Smooth muscle cell (in vitro differentiated cells): ENCODE data around the gene PRKG1. TPM values are rescaled to one million over a fixed set of nuclear protein-coding genes. Genes with fewer than 3 reads are reported as not detected.

Source experiments
- DNase-seq: peaks from one replicate; lab custom pipeline; 2025; ENCODE audit not compliant: unreplicated experiment; lab: John Stamatoyannopoulos, UW
- H2AFZ ChIP-seq: fragments of 200-600 bp; sonication (generic); 2 replicates; pipeline ENCODE4 v1.6.0; 2016; ENCODE audit warnings: antibody characterized with exemption, low read depth, mild to moderate bottlenecking
- H3F3A ChIP-seq: fragments of 200-600 bp; sonication (generic); 2 replicates; pipeline ENCODE4 v1.6.0; 2017; ENCODE audit warnings: antibody characterized with exemption, low read depth
- H3K27ac ChIP-seq: fragments of 200-600 bp; sonication (generic); 2 replicates; pipeline ENCODE4 v1.5.1; 2016; ENCODE audit warnings: low read depth, mild to moderate bottlenecking
- H3K27me3 ChIP-seq: fragments of 200-600 bp; sonication (generic); 2 replicates; pipeline ENCODE4 v1.6.1; 2016; ENCODE audit warnings: low read depth, mild to moderate bottlenecking
- H3K36me3 ChIP-seq: fragments of 200-600 bp; sonication (generic); 2 replicates; pipeline ENCODE4 v1.5.1; 2016; ENCODE audit warnings: low read depth
- H3K4me1 ChIP-seq: fragments of 200-600 bp; sonication (generic); 2 replicates; pipeline ENCODE4 v1.5.1; 2016; ENCODE audit warnings: low read depth
- H3K4me2 ChIP-seq: fragments of 200-600 bp; sonication (generic); 2 replicates; pipeline ENCODE4 v1.6.0; 2016; ENCODE audit warnings: mild to moderate bottlenecking
- H3K4me3 ChIP-seq: fragments of 200-600 bp; sonication (generic); 2 replicates; pipeline ENCODE4 v1.5.1; 2016; ENCODE audit warnings: mild to moderate bottlenecking
- H3K79me2 ChIP-seq: fragments of 200-600 bp; sonication (generic); 2 replicates; pipeline ENCODE4 v1.6.0; 2016; ENCODE audit warnings: low read depth, mild to moderate bottlenecking
- H3K9ac ChIP-seq: fragments of 200-600 bp; sonication (generic); 2 replicates; pipeline ENCODE4 v1.6.0; 2016; ENCODE audit warnings: low read depth
- H3K9me3 ChIP-seq: fragments of 200-600 bp; sonication (generic); replicated peaks from 2 replicates; pipeline ENCODE4 v1.5.1; 2016; ENCODE audit warnings: low read depth
- H4K20me1 ChIP-seq: fragments of 200-600 bp; sonication (generic); 2 replicates; pipeline ENCODE4 v1.6.0; 2016; ENCODE audit warnings: low read depth
- WGBS: methylation state at CpG from one replicate; pipeline ENCODE4 v1.1.7; 2016; ENCODE audit warnings: low lambda C conversion rate; 5-methylcytosine and 5-hydroxymethylcytosine counted together
- polyA plus RNA-seq: library from polyadenylated mRNA; unstranded; fragments of >200 nt; fragmentation: Nextera tagmentation; extraction: Ambion mirVana; gene quantifications from 2 replicates; pipeline ENCODE4 v1.2.1, GENCODE V29; 2016
- total RNA-seq: library from RNA; depleted of rRNA; stranded (reverse); fragments of >200 nt; gene quantifications from 2 replicates; pipeline ENCODE4 v1.2.3, GENCODE V29; 2014
- TF ChIP-seq, protein P1 (sequence below): fragments of 200-600 bp; sonication (generic); IDR thresholded peaks from 2 replicates; pipeline ENCODE4 v1.5.1; 2017; ENCODE audit warnings: borderline replicate concordance, mild to moderate bottlenecking, antibody characterized with exemption; ENCODE audit not compliant: insufficient read depth, poor library complexity, severe bottlenecking

The PRKG1 gene
- total and polyA plus RNA-seq, 2 experiments from 2014 or later, result 7.2 to 13.4 TPM

DNA sequence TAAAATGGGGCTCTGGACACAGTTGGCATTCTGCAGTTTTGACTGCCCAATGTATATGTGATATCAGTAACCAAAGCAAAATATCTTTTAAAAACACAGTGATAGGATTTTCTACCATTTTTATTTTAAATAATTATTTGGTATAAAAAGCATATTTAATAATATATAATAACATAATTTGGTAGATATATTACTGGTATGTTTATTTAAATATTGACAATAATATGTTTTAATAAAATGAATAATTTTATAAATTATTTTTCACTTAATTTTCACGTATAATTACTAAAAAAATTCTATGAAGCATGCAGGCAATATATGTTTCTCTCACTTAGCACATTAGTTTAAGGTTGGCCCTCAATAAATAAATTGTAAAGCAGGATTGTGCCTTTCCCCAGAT is 269.1 kb downstream of the PRKG1 start:
- no peak overlapping the region for H3K27ac ChIP-seq
- no peak overlapping the region for H3K4me2 ChIP-seq
- no peaks in the 10 kb centered on the region for H3K9me3 ChIP-seq
- no peak overlapping the region for H3K9ac ChIP-seq
- H3K36me3 ChIP-seq, result no peaks in the 10 kb centered on the region
- WGBS, result 91% methylated on average over 1 of the region's 1 CpG
- no peaks in the 10 kb centered on the region for H3F3A ChIP-seq
- TF ChIP-seq, protein P1, sequence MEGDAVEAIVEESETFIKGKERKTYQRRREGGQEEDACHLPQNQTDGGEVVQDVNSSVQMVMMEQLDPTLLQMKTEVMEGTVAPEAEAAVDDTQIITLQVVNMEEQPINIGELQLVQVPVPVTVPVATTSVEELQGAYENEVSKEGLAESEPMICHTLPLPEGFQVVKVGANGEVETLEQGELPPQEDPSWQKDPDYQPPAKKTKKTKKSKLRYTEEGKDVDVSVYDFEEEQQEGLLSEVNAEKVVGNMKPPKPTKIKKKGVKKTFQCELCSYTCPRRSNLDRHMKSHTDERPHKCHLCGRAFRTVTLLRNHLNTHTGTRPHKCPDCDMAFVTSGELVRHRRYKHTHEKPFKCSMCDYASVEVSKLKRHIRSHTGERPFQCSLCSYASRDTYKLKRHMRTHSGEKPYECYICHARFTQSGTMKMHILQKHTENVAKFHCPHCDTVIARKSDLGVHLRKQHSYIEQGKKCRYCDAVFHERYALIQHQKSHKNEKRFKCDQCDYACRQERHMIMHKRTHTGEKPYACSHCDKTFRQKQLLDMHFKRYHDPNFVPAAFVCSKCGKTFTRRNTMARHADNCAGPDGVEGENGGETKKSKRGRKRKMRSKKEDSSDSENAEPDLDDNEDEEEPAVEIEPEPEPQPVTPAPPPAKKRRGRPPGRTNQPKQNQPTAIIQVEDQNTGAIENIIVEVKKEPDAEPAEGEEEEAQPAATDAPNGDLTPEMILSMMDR, result no peak
- peaks cover 5% of the 10 kb centered on the region for H4K20me1 ChIP-seq
- H3K4me3 ChIP-seq, result no peak overlapping the region
- no peaks in the 10 kb centered on the region for H3K4me1 ChIP-seq
- H2AFZ ChIP-seq, result no peak overlapping the region
- no peak for DNase-seq
- H3K27me3 ChIP-seq, result no peaks in the 10 kb centered on the region
- no peaks in the 10 kb centered on the region for H3K79me2 ChIP-seq

DNA sequence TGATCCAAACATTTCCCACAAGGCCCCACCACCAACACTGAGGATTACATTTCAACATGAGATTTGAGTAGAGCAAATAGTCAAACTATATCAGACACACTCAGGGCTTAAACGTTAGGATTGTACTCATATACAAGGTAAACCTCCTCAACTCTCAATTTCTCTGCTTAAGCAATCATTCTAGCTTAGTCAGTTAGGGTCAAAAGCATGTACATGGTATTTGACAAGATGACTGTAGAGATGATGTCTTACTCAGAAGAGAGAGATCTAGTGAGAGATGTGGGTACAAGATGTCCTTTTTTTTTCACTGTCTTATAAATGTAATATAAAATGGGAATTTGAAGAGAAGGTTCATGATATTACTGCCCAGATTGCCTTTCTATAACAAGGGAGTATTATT is 270.1 kb downstream of the PRKG1 start:
- Histone ChIP-seq H3K36me3 (no peaks in the 10 kb centered on the region), H3K4me2 (no peak overlapping the region), H3F3A (no peaks in the 10 kb centered on the region), H3K27ac (no peak overlapping the region), H3K9ac (no peak overlapping the region), H2AFZ (no peak overlapping the region), H4K20me1 (peaks cover 5% of the 10 kb centered on the region), H3K9me3 (no peaks in the 10 kb centered on the region), H3K4me1 (no peaks in the 10 kb centered on the region), H3K27me3 (no peaks in the 10 kb centered on the region), H3K4me3 (no peak overlapping the region), H3K79me2 (no peaks in the 10 kb centered on the region)
- TF ChIP-seq, protein P1, result no peak
- 79% methylated on average over 1 of the region's 1 CpG for WGBS
- no peak for DNase-seq

DNA sequence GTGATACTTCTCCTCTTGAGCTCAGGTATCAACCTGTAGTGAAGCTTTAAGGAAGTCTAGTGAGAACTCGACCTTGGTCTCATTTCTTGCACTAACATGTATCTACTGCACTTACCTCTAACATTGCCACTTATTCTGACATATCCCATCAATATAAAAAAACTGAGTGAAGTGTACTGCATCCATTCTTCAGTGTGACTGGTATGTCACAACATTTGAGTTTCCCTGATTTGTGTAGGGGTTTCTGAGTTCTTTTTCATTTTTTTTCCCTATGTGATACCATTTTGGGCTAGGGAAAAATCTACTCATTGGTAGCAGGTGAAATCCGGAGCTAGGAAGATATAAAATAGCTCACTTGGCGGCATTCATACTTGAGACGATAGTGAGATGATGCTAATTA is 274.3 kb downstream of the PRKG1 start:
- Histone ChIP-seq H3K9me3 (no peaks in the 10 kb centered on the region), H4K20me1 (no peaks in the 10 kb centered on the region), H3K36me3 (no peaks in the 10 kb centered on the region), H2AFZ (no peak overlapping the region), H3K9ac (no peak overlapping the region), H3K4me2 (no peak overlapping the region), H3K27me3 (no peaks in the 10 kb centered on the region), H3K27ac (no peak overlapping the region), H3F3A (no peaks in the 10 kb centered on the region), H3K4me1 (no peaks in the 10 kb centered on the region), H3K4me3 (no peak overlapping the region), H3K79me2 (no peaks in the 10 kb centered on the region)
- TF ChIP-seq, protein P1, result no peak
- DNase-seq, result no peak
- 89% methylated on average over 4 of the region's 4 CpGs for WGBS

DNA sequence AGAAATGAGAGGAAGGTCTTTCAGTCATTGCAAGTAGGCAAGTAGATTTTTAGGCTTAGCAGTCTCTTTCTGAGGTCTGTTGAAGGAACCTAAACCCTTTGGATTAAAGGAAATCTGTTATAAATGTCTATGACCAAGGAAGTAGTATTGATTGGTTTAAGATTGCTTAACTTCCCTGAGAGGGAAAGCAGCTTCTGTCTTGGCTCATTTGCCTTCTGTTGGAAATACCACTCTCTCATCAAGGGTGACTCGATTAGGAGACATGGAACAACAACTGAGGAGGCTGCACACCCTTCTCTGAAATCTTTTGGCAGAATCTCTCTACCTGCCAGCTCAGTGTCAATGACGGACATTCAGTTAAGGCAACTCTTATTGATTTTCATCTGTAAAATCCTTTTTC is 282.9 kb downstream of the PRKG1 start:
- no peaks in the 10 kb centered on the region for H3K27me3 ChIP-seq

More for the DNA sequence above, 282.9 kb downstream of the PRKG1 start:
- no peaks in the 10 kb centered on the region for H3K9me3 ChIP-seq
- H3K9ac ChIP-seq, result no peak overlapping the region
- no peak overlapping the region for H3K27ac ChIP-seq
- no peaks in the 10 kb centered on the region for H3K4me1 ChIP-seq
- no peak for DNase-seq
- H3K4me3 ChIP-seq, result no peak overlapping the region
- no peak overlapping the region for H3K4me2 ChIP-seq
- H4K20me1 ChIP-seq, result peaks cover 12% of the 10 kb centered on the region
- H2AFZ ChIP-seq, result no peak overlapping the region
- 88% methylated on average over 2 of the region's 2 CpGs for WGBS
- H3K79me2 ChIP-seq, result no peaks in the 10 kb centered on the region
- H3K36me3 ChIP-seq, result no peaks in the 10 kb centered on the region
- TF ChIP-seq, protein P1, result no peak
- no peaks in the 10 kb centered on the region for H3F3A ChIP-seq
